Measurements from ENCODE around the gene PRKD1. TPM values are rescaled to one million over a fixed set of nuclear protein-coding genes. Genes with fewer than 3 reads are reported as not detected.

The PRKD1 gene
- total and polyA plus RNA-seq, 10 of the 15 experiments (the other 5 are each of a cell fraction or from before 2014, with no cell fraction given) = 0.02 to 0.56 TPM; not detected in 8

DNA sequence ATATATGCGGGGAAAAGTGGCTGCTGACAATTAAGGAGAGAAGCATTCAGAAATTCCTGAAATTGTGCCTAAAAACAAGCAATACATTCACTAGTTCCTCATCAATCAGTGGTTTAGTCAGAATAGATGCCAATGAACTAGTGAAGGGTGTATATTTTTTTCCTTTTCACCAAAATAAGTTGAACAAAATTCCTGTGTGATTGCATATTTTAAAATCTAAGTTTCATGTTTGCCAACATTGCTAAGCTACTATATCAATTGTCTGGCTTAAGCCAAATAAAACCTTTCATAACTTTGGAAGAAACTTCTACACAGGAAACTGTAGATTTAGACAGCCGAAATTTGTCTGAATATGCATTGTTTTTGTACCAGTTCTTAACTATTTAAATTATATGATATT, 8.7 kb downstream of the PRKD1 start:
- no peaks in the 10 kb centered on the region for H3K27me3 ChIP-seq (replicated peaks in 1 of 2; ENCODE audit: control insufficient read depth in 2 of 2, insufficient read depth in 2 of 2, low read length in 1 of 2)
- intact Hi-C loops (cut with micrococcal nuclease; ENCODE audit: unreplicated experiment) = no loop called here
- DNase-seq (ENCODE audit: low read depth, low spot score) (no peak), ATAC-seq (no peak), FAIRE-seq (no peak)
- no peak overlapping the region for H3K27ac ChIP-seq (ENCODE audit: control insufficient read depth, insufficient read depth)
- H3K4me1 ChIP-seq (ENCODE audit: control insufficient read depth, insufficient read depth, low read length) = no peaks in the 10 kb centered on the region
- no peaks in the 10 kb centered on the region for H4K20me1 ChIP-seq (ENCODE audit: control insufficient read depth, insufficient read depth)
- H3K36me3 ChIP-seq (ENCODE audit: control insufficient read depth in 2 of 2, insufficient read depth in 2 of 2, low read length in 1 of 2) = no peaks in the 10 kb centered on the region
- H3K79me2 ChIP-seq (ENCODE audit: control insufficient read depth, insufficient read depth, low read length) = no peaks in the 10 kb centered on the region
- TF ChIP-seq EGR1 (IDR thresholded peaks at IDR 0.05; ENCODE audit: borderline replicate concordance in 1 of 2, low read depth in 2 of 2, low read length in 2 of 2) (no peak), MXI1 (IDR thresholded peaks at IDR 0.05; ENCODE audit: low read depth, low read length) (no peak), BCLAF1 (IDR thresholded peaks at IDR 0.05) (no peak), PAX8 (IDR thresholded peaks at IDR 0.05) (no peak), HSF1 (IDR thresholded peaks at IDR 0.05; ENCODE audit: low read depth, low read length) (no peak), RCOR1 (conservative IDR thresholded peaks at IDR 0.05; ENCODE audit: low read depth, low read length) (no peak), SMAD5 (IDR thresholded peaks at IDR 0.05; ENCODE audit: low read depth) (no peak)
- TF ChIP-seq, protein P1, sequence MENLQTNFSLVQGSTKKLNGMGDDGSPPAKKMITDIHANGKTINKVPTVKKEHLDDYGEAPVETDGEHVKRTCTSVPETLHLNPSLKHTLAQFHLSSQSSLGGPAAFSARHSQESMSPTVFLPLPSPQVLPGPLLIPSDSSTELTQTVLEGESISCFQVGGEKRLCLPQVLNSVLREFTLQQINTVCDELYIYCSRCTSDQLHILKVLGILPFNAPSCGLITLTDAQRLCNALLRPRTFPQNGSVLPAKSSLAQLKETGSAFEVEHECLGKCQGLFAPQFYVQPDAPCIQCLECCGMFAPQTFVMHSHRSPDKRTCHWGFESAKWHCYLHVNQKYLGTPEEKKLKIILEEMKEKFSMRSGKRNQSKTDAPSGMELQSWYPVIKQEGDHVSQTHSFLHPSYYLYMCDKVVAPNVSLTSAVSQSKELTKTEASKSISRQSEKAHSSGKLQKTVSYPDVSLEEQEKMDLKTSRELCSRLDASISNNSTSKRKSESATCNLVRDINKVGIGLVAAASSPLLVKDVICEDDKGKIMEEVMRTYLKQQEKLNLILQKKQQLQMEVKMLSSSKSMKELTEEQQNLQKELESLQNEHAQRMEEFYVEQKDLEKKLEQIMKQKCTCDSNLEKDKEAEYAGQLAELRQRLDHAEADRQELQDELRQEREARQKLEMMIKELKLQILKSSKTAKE (IDR thresholded peaks at IDR 0.05; ENCODE audit: low read depth, poor library complexity, severe bottlenecking) = no peak
- TF ChIP-seq, protein P2, sequence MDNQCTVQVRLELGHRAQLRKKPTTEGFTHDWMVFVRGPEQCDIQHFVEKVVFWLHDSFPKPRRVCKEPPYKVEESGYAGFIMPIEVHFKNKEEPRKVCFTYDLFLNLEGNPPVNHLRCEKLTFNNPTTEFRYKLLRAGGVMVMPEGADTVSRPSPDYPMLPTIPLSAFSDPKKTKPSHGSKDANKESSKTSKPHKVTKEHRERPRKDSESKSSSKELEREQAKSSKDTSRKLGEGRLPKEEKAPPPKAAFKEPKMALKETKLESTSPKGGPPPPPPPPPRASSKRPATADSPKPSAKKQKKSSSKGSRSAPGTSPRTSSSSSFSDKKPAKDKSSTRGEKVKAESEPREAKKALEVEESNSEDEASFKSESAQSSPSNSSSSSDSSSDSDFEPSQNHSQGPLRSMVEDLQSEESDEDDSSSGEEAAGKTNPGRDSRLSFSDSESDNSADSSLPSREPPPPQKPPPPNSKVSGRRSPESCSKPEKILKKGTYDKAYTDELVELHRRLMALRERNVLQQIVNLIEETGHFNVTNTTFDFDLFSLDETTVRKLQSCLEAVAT (IDR thresholded peaks at IDR 0.05) = no peak
- TF ChIP-seq, protein P3, sequence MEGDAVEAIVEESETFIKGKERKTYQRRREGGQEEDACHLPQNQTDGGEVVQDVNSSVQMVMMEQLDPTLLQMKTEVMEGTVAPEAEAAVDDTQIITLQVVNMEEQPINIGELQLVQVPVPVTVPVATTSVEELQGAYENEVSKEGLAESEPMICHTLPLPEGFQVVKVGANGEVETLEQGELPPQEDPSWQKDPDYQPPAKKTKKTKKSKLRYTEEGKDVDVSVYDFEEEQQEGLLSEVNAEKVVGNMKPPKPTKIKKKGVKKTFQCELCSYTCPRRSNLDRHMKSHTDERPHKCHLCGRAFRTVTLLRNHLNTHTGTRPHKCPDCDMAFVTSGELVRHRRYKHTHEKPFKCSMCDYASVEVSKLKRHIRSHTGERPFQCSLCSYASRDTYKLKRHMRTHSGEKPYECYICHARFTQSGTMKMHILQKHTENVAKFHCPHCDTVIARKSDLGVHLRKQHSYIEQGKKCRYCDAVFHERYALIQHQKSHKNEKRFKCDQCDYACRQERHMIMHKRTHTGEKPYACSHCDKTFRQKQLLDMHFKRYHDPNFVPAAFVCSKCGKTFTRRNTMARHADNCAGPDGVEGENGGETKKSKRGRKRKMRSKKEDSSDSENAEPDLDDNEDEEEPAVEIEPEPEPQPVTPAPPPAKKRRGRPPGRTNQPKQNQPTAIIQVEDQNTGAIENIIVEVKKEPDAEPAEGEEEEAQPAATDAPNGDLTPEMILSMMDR (IDR thresholded peaks at IDR 0.05 in 2 of 3, conservative IDR thresholded peaks at IDR 0.05 in 1 of 3; ENCODE audit: control insufficient read depth in 2 of 3, extremely low read depth in 1 of 3, insufficient read depth in 1 of 3, low read depth in 3 of 3, low read length in 3 of 3) = no peak
- H3K9ac ChIP-seq (ENCODE audit: control insufficient read depth, insufficient read depth, low read length) = no peak overlapping the region
- RAD21 ChIA-PET (ENCODE audit: unreplicated experiment) = no interaction called here
- WGBS (ENCODE audit: insufficient coverage, insufficient replicate concordance, low lambda C conversion rate, missing lambda C conversion rate) = 13% methylated on average over 2 of the region's 2 CpGs
- no peaks in the 10 kb centered on the region for H3K9me3 ChIP-seq (replicated peaks; ENCODE audit: control insufficient read depth, insufficient read depth, low read length)
- POLR2A ChIA-PET = no interaction called here
- in situ Hi-C loops (cut with MboI) = no loop called here
- no TSS peak for BruUV-seq (replicated peaks)
- SMC1A ChIA-PET (ENCODE audit: uncharacterized antibody, unreplicated experiment) = interaction anchor here (0.6 kb wide), 1 partner anchor 310 kb away, joined by 3 read pairs; no protein-coding TSS in a partner anchor
- no peak overlapping the region for H3K4me3 ChIP-seq
- H2AFZ ChIP-seq (ENCODE audit: control insufficient read depth, low read depth, low read length) = no peak overlapping the region
- H3K4me2 ChIP-seq (ENCODE audit: control insufficient read depth, insufficient read depth) = no peak overlapping the region
- CTCF ChIA-PET = no interaction called here
